H9 (cell line): ENCODE measurements around the gene COL27A1. TPM values are rescaled to one million over a fixed set of nuclear protein-coding genes. Genes with fewer than 3 reads are reported as not detected.
A peak's percentile ranks its signal among the peaks of the same experiment; 100 is the strongest.

Experiments used
- DNase-seq: peaks from one replicate; pipeline ENCODE4 v3.0.0-alpha.2; 2017
- H2AFZ ChIP-seq: one replicate; pipeline ENCODE4 v1.6.1; 2013; ENCODE audit warnings: mild to moderate bottlenecking, low read length, control low read depth, moderate library complexity
- H2AK5ac ChIP-seq: 2 replicates; pipeline ENCODE4 v1.6.1; 2013; ENCODE audit warnings: low read length, control low read depth, mixed read lengths; ENCODE audit not compliant: insufficient read length
- H2BK120ac ChIP-seq: one replicate; pipeline ENCODE4 v1.6.1; 2013; ENCODE audit warnings: low read depth, mild to moderate bottlenecking, low read length, control low read depth, inconsistent platforms; ENCODE audit not compliant: poor library complexity, severe bottlenecking
- H2BK12ac ChIP-seq: 2 replicates; pipeline ENCODE4 v1.6.1; 2013; ENCODE audit warnings: low read length, control low read depth, mixed read lengths, low read depth; ENCODE audit not compliant: insufficient read length
- H2BK15ac ChIP-seq: 2 replicates; pipeline ENCODE4 v1.6.1; 2013; ENCODE audit warnings: low read depth, low read length, control low read depth
- H2BK20ac ChIP-seq: one replicate; pipeline ENCODE4 v1.6.1; 2013; ENCODE audit warnings: low read depth, mild to moderate bottlenecking, low read length, control low read depth, inconsistent platforms; ENCODE audit not compliant: poor library complexity, severe bottlenecking
- H2BK5ac ChIP-seq: 2 replicates; pipeline ENCODE4 v1.6.1; 2013; ENCODE audit warnings: low read length, control low read depth, mixed read lengths; ENCODE audit not compliant: insufficient read length
- H3K14ac ChIP-seq: 2 replicates; pipeline ENCODE4 v1.6.1; 2013; ENCODE audit warnings: low read length, control low read depth; ENCODE audit not compliant: insufficient read depth
- H3K18ac ChIP-seq: 2 replicates; pipeline ENCODE4 v1.6.1; 2013; ENCODE audit warnings: low read depth, mild to moderate bottlenecking, mixed read lengths, low read length, control low read depth; ENCODE audit not compliant: insufficient read length
- H3K23ac ChIP-seq: 2 replicates; pipeline ENCODE4 v1.6.1; 2013; ENCODE audit warnings: low read length, control low read depth, mixed read lengths, low read depth; ENCODE audit not compliant: insufficient read length
- H3K23me2 ChIP-seq: 2 replicates; pipeline ENCODE4 v1.6.1; 2013; ENCODE audit warnings: low read depth, mild to moderate bottlenecking, mixed read lengths, low read length, control low read depth; ENCODE audit not compliant: insufficient read length, poor library complexity, severe bottlenecking
- H3K27ac ChIP-seq: 2 replicates; pipeline ENCODE4 v1.5.1; 2013; ENCODE audit warnings: low read length, control low read depth, mixed read lengths, low read depth; ENCODE audit not compliant: insufficient read length
- H3K27me3 ChIP-seq: 2 replicates; pipeline ENCODE4 v1.6.1; 2013; ENCODE audit warnings: low read length, control low read depth, inconsistent platforms; ENCODE audit not compliant: insufficient read depth
- H3K4ac ChIP-seq: 2 replicates; pipeline ENCODE4 v1.6.1; 2013; ENCODE audit warnings: low read depth, mild to moderate bottlenecking, control low read depth, inconsistent platforms, low read length, moderate library complexity
- H3K4me1 ChIP-seq: 2 replicates; pipeline ENCODE4 v1.6.1; 2013; ENCODE audit warnings: low read length, control low read depth, inconsistent platforms; ENCODE audit not compliant: insufficient read depth
- H3K4me2 ChIP-seq: 2 replicates; pipeline ENCODE4 v1.6.1; 2013; ENCODE audit warnings: low read length, control low read depth, mixed read lengths; ENCODE audit not compliant: insufficient read length, insufficient read depth
- H3K56ac ChIP-seq: 2 replicates; pipeline ENCODE4 v1.6.1; 2013; ENCODE audit warnings: low read depth, mild to moderate bottlenecking, mixed read lengths, low read length, control low read depth; ENCODE audit not compliant: insufficient read length
- H3K79me1 ChIP-seq: 2 replicates; pipeline ENCODE4 v1.6.1; 2013; ENCODE audit warnings: low read depth, mild to moderate bottlenecking, moderate library complexity, low read length, control low read depth, inconsistent platforms; ENCODE audit not compliant: insufficient read depth, poor library complexity, severe bottlenecking
- H3K79me2 ChIP-seq: 2 replicates; pipeline ENCODE4 v1.6.1; 2013; ENCODE audit warnings: low read length, control low read depth, inconsistent platforms; ENCODE audit not compliant: insufficient read depth
- H3K9ac ChIP-seq: 2 replicates; pipeline ENCODE4 v1.6.1; 2013; ENCODE audit warnings: low read length, control low read depth, mixed read lengths; ENCODE audit not compliant: insufficient read length; ENCODE audit errors: extremely low read depth
- H3K9me3 ChIP-seq: one replicate; pipeline ENCODE4 v1.6.1; 2013; ENCODE audit warnings: low read depth, low read length, inconsistent platforms; ENCODE audit not compliant: control insufficient read depth
- H3T11ph ChIP-seq: one replicate; pipeline ENCODE4 v1.6.1; 2013; ENCODE audit warnings: mild to moderate bottlenecking, low read length, control low read depth, inconsistent platforms
- H4K20me1 ChIP-seq: one replicate; pipeline ENCODE4 v1.6.1; 2013; ENCODE audit not compliant: control insufficient read depth, insufficient read length, insufficient read depth
- H4K5ac ChIP-seq: 2 replicates; pipeline ENCODE4 v1.6.1; 2013; ENCODE audit warnings: low read depth, mild to moderate bottlenecking, mixed read lengths, low read length, control low read depth; ENCODE audit not compliant: insufficient read length
- H4K8ac ChIP-seq: replicated peaks from 2 replicates; pipeline ENCODE4 v1.6.1; 2013; ENCODE audit warnings: low read length, control low read depth, mixed read lengths, low read depth; ENCODE audit not compliant: insufficient read length
- H4K91ac ChIP-seq: 2 replicates; pipeline ENCODE4 v1.6.1; 2013; ENCODE audit warnings: low read depth, mild to moderate bottlenecking, moderate library complexity, mixed read lengths, low read length, control low read depth; ENCODE audit not compliant: insufficient read length
- H3K27ac Mint-ChIP-seq, 3 experiments: 2 replicates in 2 of 3; 3 replicates in 1 of 3; pipeline ENCODE4 v1.8.0; 2020 to 2021; ENCODE audit warnings: mixed read lengths in 3 of 3, mild to moderate bottlenecking in 1 of 3, moderate library complexity in 1 of 3
- H3K27me3 Mint-ChIP-seq: 2 replicates; pipeline ENCODE4 v1.8.0; 2021; ENCODE audit warnings: low read depth, mild to moderate bottlenecking, moderate library complexity, mixed read lengths
- H3K36me3 Mint-ChIP-seq, 3 experiments: 2 replicates in 2 of 3; 3 replicates in 1 of 3; pipeline ENCODE4 v1.8.0; 2020 to 2021; ENCODE audit warnings: low read depth in 3 of 3, mixed read lengths in 3 of 3; ENCODE audit not compliant: insufficient read depth in 1 of 3
- H3K4me1 Mint-ChIP-seq, 2 experiments: 2 replicates each; pipeline ENCODE4 v1.8.0; 2020; ENCODE audit warnings: mixed read lengths in 2 of 2
- H3K4me3 Mint-ChIP-seq, 2 experiments: 2 replicates in 1 of 2; 3 replicates in 1 of 2; pipeline ENCODE4 v1.8.0; 2020 to 2021; ENCODE audit warnings: mild to moderate bottlenecking in 2 of 2, mixed read lengths in 2 of 2, moderate library complexity in 1 of 2
- H3K9me3 Mint-ChIP-seq, 2 experiments: 2 replicates in 1 of 2; 3 replicates in 1 of 2; pipeline ENCODE4 v1.8.0; 2020; ENCODE audit warnings: mild to moderate bottlenecking in 2 of 2, mixed read lengths in 2 of 2, moderate library complexity in 1 of 2
- WGBS: extraction: QIAGEN DNeasy Blood & Tissue Kit; methylation state at CpG from one replicate; pipeline ENCODE4 v1.1.7; 2013; ENCODE audit warnings: missing lambda C conversion rate, low lambda C conversion rate, mixed read lengths; ENCODE audit not compliant: insufficient read length; ENCODE audit errors: extremely low coverage; 5-methylcytosine and 5-hydroxymethylcytosine counted together
- total RNA-seq: library from RNA; stranded (reverse); gene quantifications from 2 replicates; pipeline ENCODE4 v1.2.1, GENCODE V29; 2021
- TF ChIP-seq, protein P1 (sequence below): fragments of 200-600 bp; sonication (generic); conservative IDR thresholded peaks from 3 replicates; pipeline ENCODE4 v1.8.0; 2021; ENCODE audit warnings: antibody characterized with exemption, mild to moderate bottlenecking

COL27A1 gene
- total RNA-seq, 1 experiment from 2014 or later = 17.9 TPM

DNA sequence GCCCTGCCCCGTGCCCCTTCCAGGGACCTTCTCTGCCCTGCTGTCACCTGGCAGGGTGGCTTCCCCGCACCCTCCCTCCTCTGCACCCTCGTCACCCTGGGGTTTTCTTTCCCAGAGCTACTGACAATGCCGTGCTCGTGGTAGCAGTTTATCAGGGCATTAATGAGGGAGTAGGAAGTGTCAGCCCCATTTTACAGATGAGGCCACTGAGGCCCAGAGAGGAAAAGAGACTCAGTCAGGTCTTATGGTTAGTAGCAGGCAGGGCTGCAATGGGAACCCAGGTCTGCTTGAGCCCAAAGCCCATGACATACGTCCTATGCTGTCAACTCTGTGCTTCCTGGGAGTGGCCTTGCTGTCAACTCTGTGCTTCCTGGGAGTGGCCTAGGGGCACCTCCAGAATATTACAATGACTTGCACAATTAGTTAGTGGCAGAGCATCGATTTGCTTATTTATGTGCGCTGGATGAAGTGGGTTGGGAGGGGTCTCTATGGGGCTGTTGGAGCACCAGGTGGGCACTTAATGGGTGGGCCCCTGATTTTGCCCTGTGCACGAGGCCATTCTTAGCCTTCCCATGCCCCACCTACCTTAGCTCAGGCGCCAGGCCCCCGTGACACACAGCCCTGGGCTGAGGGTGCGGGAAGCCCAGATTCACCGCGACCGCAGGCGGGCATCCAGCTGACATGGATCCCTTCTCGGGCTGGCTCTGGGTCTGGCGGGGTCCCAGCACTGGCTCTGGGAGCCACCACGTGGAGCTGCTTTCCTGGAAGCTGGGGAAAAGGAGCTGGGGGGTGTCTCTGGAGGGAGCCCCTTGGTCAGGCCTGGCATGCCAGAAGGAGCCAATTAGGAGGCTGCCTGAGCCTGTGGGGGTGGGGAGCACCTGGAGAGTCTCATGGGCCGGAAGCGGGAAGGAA is 85.6 kb downstream of the COL27A1 start:
- Histone ChIP-seq H3K27me3 (no peaks in the 10 kb centered on the region), H2BK20ac (no peak overlapping the region), H4K20me1 (no peaks in the 10 kb centered on the region), H2BK15ac (no peak overlapping the region), H3K23ac (no peak overlapping the region), H2AFZ (no peak overlapping the region), H3K4me1 (no peaks in the 10 kb centered on the region), H3K79me1 (no peaks in the 10 kb centered on the region), H4K8ac (no peak overlapping the region), H2BK5ac (no peak overlapping the region), H4K5ac (no peak overlapping the region), H4K91ac (no peak overlapping the region), H3K18ac (no peak overlapping the region), H3K4ac (no peak overlapping the region), H3K56ac (no peak overlapping the region), H3K27ac (no peak overlapping the region), H3T11ph (no peak overlapping the region), H3K14ac (no peak overlapping the region), H2BK120ac (no peak overlapping the region), H2AK5ac (no peak overlapping the region), H3K79me2 (no peaks in the 10 kb centered on the region), H2BK12ac (no peak overlapping the region), H3K9ac (no peak overlapping the region), H3K4me2 (no peak overlapping the region), H3K9me3 (no peaks in the 10 kb centered on the region), H3K23me2 (no peaks in the 10 kb centered on the region)
- H3K27me3 Mint-ChIP-seq = no peaks in the 10 kb centered on the region; the same call in 1 of the 2 replicates
- H3K9me3 Mint-ChIP-seq = no peaks in the 10 kb centered on the region
- peaks cover 2 to 17% of the 10 kb centered on the region in 2 experiments; a peak in 3 of 4 replicates for H3K4me1 Mint-ChIP-seq
- no peak for DNase-seq
- H3K4me3 Mint-ChIP-seq = no peak overlapping the region
- TF ChIP-seq, protein P1, sequence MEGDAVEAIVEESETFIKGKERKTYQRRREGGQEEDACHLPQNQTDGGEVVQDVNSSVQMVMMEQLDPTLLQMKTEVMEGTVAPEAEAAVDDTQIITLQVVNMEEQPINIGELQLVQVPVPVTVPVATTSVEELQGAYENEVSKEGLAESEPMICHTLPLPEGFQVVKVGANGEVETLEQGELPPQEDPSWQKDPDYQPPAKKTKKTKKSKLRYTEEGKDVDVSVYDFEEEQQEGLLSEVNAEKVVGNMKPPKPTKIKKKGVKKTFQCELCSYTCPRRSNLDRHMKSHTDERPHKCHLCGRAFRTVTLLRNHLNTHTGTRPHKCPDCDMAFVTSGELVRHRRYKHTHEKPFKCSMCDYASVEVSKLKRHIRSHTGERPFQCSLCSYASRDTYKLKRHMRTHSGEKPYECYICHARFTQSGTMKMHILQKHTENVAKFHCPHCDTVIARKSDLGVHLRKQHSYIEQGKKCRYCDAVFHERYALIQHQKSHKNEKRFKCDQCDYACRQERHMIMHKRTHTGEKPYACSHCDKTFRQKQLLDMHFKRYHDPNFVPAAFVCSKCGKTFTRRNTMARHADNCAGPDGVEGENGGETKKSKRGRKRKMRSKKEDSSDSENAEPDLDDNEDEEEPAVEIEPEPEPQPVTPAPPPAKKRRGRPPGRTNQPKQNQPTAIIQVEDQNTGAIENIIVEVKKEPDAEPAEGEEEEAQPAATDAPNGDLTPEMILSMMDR = no peak
- WGBS = no CpG with 5 or more reads among the region's 21 CpGs
- H3K27ac Mint-ChIP-seq = peak overlapping the region in 1 of 3 experiments; percentile 46; a peak in 1 of 7 replicates
- H3K36me3 Mint-ChIP-seq = peaks cover 0 to 14% (median 0%) of the 10 kb centered on the region in 3 experiments; a peak in 1 of 7 replicates
